Vagina (tissue), 2 donors: ENCODE measurements around the gene RBM26.

Experiments
- POLR2A ChIP-seq, 2 donors: fragments of 450-650 bp; IDR thresholded peaks; one replicate each; pipeline ENCODE4 v1.6.1; 2017; ENCODE audit warnings: antibody characterized with exemption in 2 of 2, mild to moderate bottlenecking in 2 of 2, moderate library complexity in 2 of 2
- TF ChIP-seq, protein P1 (sequence below), 3 experiments: fragments of 450-650 bp in 2 of 3; fragments of 200-600 bp in 1 of 3; sonication (generic) in 1 of 3; IDR thresholded peaks; one replicate each; pipeline ENCODE4 v1.5.1; 2017 to 2019; ENCODE audit warnings: antibody characterized with exemption in 3 of 3, mild to moderate bottlenecking in 2 of 3, moderate library complexity in 2 of 3

DNA sequence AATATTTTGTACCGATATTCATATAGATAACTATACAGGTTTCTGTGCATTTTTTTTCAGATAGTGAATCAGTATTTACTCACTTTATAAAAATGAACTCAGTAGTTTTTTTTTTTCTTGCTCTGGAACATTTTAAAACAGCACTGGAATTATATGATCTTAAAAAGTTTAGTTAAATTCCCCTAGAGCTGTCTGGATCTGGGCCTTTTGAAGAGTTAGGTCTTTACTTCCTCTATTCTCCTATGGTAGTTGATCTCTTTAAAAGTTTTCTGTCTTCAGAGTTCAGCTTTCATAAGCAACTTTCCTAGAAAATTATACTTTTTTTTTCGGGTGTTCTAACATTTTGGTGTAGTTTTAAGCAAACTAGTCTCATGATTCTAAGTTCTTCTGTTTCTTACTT, 21.8 kb upstream of the RBM26 start:
- TF ChIP-seq POLR2A (IDR thresholded peaks at IDR 0.05): no peak
- TF ChIP-seq, protein P1, sequence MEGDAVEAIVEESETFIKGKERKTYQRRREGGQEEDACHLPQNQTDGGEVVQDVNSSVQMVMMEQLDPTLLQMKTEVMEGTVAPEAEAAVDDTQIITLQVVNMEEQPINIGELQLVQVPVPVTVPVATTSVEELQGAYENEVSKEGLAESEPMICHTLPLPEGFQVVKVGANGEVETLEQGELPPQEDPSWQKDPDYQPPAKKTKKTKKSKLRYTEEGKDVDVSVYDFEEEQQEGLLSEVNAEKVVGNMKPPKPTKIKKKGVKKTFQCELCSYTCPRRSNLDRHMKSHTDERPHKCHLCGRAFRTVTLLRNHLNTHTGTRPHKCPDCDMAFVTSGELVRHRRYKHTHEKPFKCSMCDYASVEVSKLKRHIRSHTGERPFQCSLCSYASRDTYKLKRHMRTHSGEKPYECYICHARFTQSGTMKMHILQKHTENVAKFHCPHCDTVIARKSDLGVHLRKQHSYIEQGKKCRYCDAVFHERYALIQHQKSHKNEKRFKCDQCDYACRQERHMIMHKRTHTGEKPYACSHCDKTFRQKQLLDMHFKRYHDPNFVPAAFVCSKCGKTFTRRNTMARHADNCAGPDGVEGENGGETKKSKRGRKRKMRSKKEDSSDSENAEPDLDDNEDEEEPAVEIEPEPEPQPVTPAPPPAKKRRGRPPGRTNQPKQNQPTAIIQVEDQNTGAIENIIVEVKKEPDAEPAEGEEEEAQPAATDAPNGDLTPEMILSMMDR (IDR thresholded peaks at IDR 0.05): no peak
